ENCODE results near the gene ATG2A. TPM values are rescaled to one million over a fixed set of nuclear protein-coding genes. Genes with fewer than 3 reads are reported as not detected.

The ATG2A gene
- total and polyA plus RNA-seq, 2 of the 8 experiments (the other 6 are each of a cell fraction or from before 2014, with no cell fraction given), result 12.1 to 22.1 TPM

DNA sequence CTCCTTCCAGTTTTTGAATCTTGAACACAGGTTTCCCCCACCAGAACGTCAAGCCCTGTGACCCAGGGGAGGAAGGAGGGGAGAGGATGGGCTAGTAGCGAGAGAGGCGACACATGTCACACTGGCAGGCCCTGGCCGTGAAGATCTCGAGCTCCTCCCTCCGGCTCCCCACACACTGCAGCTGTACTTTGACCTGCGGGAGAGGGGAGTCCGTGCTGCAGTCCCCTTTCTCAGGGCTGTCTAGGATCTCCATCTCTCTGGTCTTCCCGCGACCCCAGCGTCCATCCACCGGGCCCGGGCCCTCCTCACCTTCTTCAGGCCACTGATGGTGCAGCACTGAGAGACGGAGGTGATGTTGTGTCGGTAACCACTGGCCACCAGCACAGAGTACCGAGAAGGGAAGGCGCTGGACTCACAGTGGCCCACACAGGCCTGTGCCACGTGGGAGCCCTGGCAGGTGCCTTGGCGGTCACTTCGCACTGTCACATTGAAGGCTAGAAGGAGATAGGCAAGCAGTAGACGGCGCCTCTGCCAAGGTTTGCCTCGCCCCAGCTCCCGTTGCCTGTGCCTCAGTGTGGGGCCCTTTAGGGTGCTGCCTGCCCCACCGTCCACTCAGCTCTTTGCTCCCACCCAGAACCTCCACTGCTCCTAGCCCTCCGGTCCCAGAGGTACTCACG lies 17.8 kb upstream of the ATG2A start:
- Histone ChIP-seq H3K4me3 (ENCODE audit: extremely low read depth in 1 of 4, insufficient read depth in 2 of 4, low read depth in 3 of 4, low read length in 4 of 4) (no peak overlapping the region), H3K18ac (ENCODE audit: extremely low read depth, low read length) (no peak overlapping the region), H3K9me3 (ENCODE audit: insufficient read depth in 2 of 2, low read depth in 1 of 2, low read length in 1 of 2) (no peaks in the 10 kb centered on the region), H2AFZ (ENCODE audit: low read length) (no peak overlapping the region), H3K23ac (ENCODE audit: insufficient read length) (no peak overlapping the region), H3K27me3 (replicated peaks in 1 of 4; ENCODE audit: control insufficient read depth in 3 of 4, extremely low read depth in 1 of 4, insufficient read depth in 3 of 4, low read length in 3 of 4) (no peaks in the 10 kb centered on the region; a peak in 1 of 7 replicates), H3K27ac (ENCODE audit: low read depth, low read length) (no peak overlapping the region), H4K20me1 (replicated peaks in 1 of 2; ENCODE audit: control insufficient read depth in 1 of 2, insufficient read depth in 2 of 2, low read length in 2 of 2) (peaks cover 0 to 4% of the 10 kb centered on the region in 2 experiments), H4K5ac (ENCODE audit: insufficient read length, low read depth, low read length) (no peak overlapping the region), H2BK20ac (ENCODE audit: low read length) (no peak overlapping the region), H3K36me3 (ENCODE audit: control insufficient read depth in 2 of 4, insufficient read depth in 4 of 4, low read length in 3 of 4) (no peaks in the 10 kb centered on the region), H2BK120ac (replicated peaks; ENCODE audit: low read depth, low read length) (no peak overlapping the region), H4K8ac (ENCODE audit: extremely low read depth, insufficient read depth, low read length) (no peak overlapping the region; the same call in 1 of the 2 replicates), H3K14ac (ENCODE audit: insufficient read length) (no peak overlapping the region), H4K91ac (replicated peaks; ENCODE audit: insufficient read length, low read length) (no peak overlapping the region), H3K79me2 (ENCODE audit: control insufficient read depth in 1 of 2, insufficient read depth in 2 of 2, low read length in 2 of 2) (no peaks in the 10 kb centered on the region), H3K9ac (replicated peaks in 1 of 4; ENCODE audit: extremely low read depth in 1 of 4, low read depth in 3 of 4, low read length in 3 of 4) (no peak overlapping the region), H2BK15ac (ENCODE audit: low read length) (peak overlapping the region; percentile 84; the same call in 1 of the 2 replicates), H3K79me1 (ENCODE audit: low read depth, low read length) (no peaks in the 10 kb centered on the region), H2AK5ac (ENCODE audit: low read depth, low read length) (no peak overlapping the region), H2BK5ac (ENCODE audit: low read depth, low read length) (peak overlapping the region; percentile 20; the same call in 1 of the 2 replicates), H3K4me2 (ENCODE audit: insufficient read depth in 1 of 2, low read depth in 2 of 2, low read length in 2 of 2) (peak overlapping the region in 1 of 2 experiments; percentile 40; a peak in 2 of 4 replicates), H2BK12ac (ENCODE audit: low read depth, low read length) (peak overlapping the region; percentile 90; the same call in 1 of the 2 replicates), H3K4ac (replicated peaks; ENCODE audit: insufficient read length, low read depth, low read length) (no peak overlapping the region), H3K23me2 (ENCODE audit: low read depth, low read length) (peaks cover 2% of the 10 kb centered on the region; the same call in 1 of the 2 replicates), H3K4me1 (replicated peaks in 1 of 4; ENCODE audit: control insufficient read depth in 3 of 4, insufficient read depth in 4 of 4, low read length in 3 of 4) (peaks cover 1 to 14% (median 7%) of the 10 kb centered on the region in 4 experiments), H3K56ac (replicated peaks; ENCODE audit: insufficient read length, low read depth, low read length) (no peak overlapping the region)
- no peak for DNase-seq (ENCODE audit: low read depth in 1 of 2, low spot score in 2 of 2)
- WGBS, 2 experiments (ENCODE audit: extremely low coverage in 1 of 2, insufficient coverage in 1 of 2, insufficient read length in 1 of 2, insufficient replicate concordance in 2 of 2, low coverage in 1 of 2, low lambda C conversion rate in 2 of 2, missing lambda C conversion rate in 1 of 2), result 80% methylated on average over 25 of the region's 27 CpGs; no CpG with 5 or more reads in 1 of the 2 experiments
- ChIA-PET CTCF (ENCODE audit: partially characterized antibody) (interaction anchor here (0.7 to 4.6 kb wide), 15 partner anchors 9 to 87 kb away, joined by 3 to 20 read pairs (median 4); partner anchors contain the start of genes ARL2 and PPP2R5B), POLR2A (ENCODE audit: partially characterized antibody) (interaction anchor here (1.1 to 1.4 kb wide), 3 partner anchors 8 to 62 kb away, joined by 4 to 5 read pairs (median 5); partner anchors contain the start of genes BATF2 and PPP2R5B)
- no peak for TF ChIP-seq CBX5 (IDR thresholded peaks at IDR 0.05; ENCODE audit: low read depth, low read length)
- peak in 1 of 2 experiments; percentile 31; a peak in 1 of 4 replicates for TF ChIP-seq RAD21 (IDR thresholded peaks at IDR 0.05 in 1 of 2, conservative IDR thresholded peaks at IDR 0.05 in 1 of 2; ENCODE audit: low read depth in 2 of 2, low read length in 2 of 2)
- FAIRE-seq, result no peak
